Measurements from ENCODE around the gene CHORDC1. TPM values are rescaled to one million over a fixed set of nuclear protein-coding genes. Genes with fewer than 3 reads are reported as not detected.

CHORDC1 gene
- total RNA-seq, 2 donors from 2014 or later: 46.4 to 101 TPM

GRCh38 chr11:90251599-90251998, 28.8 kb upstream of the CHORDC1 start:
- TF ChIP-seq, protein P1, sequence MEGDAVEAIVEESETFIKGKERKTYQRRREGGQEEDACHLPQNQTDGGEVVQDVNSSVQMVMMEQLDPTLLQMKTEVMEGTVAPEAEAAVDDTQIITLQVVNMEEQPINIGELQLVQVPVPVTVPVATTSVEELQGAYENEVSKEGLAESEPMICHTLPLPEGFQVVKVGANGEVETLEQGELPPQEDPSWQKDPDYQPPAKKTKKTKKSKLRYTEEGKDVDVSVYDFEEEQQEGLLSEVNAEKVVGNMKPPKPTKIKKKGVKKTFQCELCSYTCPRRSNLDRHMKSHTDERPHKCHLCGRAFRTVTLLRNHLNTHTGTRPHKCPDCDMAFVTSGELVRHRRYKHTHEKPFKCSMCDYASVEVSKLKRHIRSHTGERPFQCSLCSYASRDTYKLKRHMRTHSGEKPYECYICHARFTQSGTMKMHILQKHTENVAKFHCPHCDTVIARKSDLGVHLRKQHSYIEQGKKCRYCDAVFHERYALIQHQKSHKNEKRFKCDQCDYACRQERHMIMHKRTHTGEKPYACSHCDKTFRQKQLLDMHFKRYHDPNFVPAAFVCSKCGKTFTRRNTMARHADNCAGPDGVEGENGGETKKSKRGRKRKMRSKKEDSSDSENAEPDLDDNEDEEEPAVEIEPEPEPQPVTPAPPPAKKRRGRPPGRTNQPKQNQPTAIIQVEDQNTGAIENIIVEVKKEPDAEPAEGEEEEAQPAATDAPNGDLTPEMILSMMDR (IDR thresholded peaks at IDR 0.05): no peak
- Histone ChIP-seq H3K4me1 (ENCODE audit: control insufficient read depth in 1 of 2, low read depth in 2 of 2) (no peaks in the 10 kb centered on the region), H3K9me3 (no peaks in the 10 kb centered on the region), H3K4me3 (no peak overlapping the region), H3K27me3 (replicated peaks; ENCODE audit: insufficient read depth) (no peaks in the 10 kb centered on the region), H3K27ac (no peak overlapping the region), H3K36me3 (no peaks in the 10 kb centered on the region)
- ATAC-seq (ENCODE audit: insufficient number of reproducible peaks, low FRiP score, low read depth): no peak
- DNase-seq (ENCODE audit: low spot score): no peak

- H3K4me3 ChIP-seq: no peak overlapping the region
- no peak for DNase-seq (ENCODE audit: low spot score)
- no peaks in the 10 kb centered on the region for H3K9me3 ChIP-seq
- no peak for ATAC-seq (ENCODE audit: insufficient number of reproducible peaks, low FRiP score, low read depth)
- H3K36me3 ChIP-seq: no peaks in the 10 kb centered on the region
- no peaks in the 10 kb centered on the region for H3K27me3 ChIP-seq (replicated peaks; ENCODE audit: insufficient read depth)
- no peak overlapping the region for H3K27ac ChIP-seq
- H3K4me1 ChIP-seq (ENCODE audit: control insufficient read depth in 1 of 2, low read depth in 2 of 2): no peaks in the 10 kb centered on the region
- TF ChIP-seq, protein P1 (IDR thresholded peaks at IDR 0.05): no peak
Observed at GRCh38 chr11:90250970-90251369, 28.1 kb upstream of the CHORDC1 start.

DNA sequence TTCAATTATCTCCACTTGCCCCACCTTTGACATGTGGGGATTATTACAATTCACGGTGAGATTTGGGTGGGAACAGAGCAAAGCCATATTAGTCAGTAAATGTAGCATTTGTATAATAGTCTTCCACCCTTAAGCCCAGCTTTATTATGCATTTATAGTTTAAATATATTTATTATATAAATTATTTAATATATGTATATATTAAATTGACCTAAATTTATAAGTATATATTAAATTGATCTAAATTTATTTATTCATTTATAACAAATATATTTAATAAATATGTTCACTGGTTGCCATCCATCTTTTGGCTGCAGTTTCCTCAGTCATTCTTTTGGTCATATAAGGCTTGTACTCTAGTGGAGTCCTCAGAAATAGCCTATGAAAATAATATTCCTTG, 23.6 kb upstream of the CHORDC1 start:
- DNase-seq (ENCODE audit: low spot score) (no peak), ATAC-seq (ENCODE audit: insufficient number of reproducible peaks, low FRiP score, low read depth) (no peak)
- Histone ChIP-seq H3K4me3 (no peak overlapping the region), H3K27ac (no peak overlapping the region), H3K4me1 (ENCODE audit: control insufficient read depth in 1 of 2, low read depth in 2 of 2) (no peaks in the 10 kb centered on the region), H3K9me3 (no peaks in the 10 kb centered on the region), H3K27me3 (replicated peaks; ENCODE audit: insufficient read depth) (no peaks in the 10 kb centered on the region), H3K36me3 (no peaks in the 10 kb centered on the region)
- TF ChIP-seq, protein P1 (IDR thresholded peaks at IDR 0.05): no peak

GRCh38 chr11:90243534-90243933, 20.7 kb upstream of the CHORDC1 start:
- H3K4me3 ChIP-seq: no peak overlapping the region
- TF ChIP-seq, protein P1 (IDR thresholded peaks at IDR 0.05): no peak
- ATAC-seq (ENCODE audit: insufficient number of reproducible peaks, low FRiP score, low read depth): no peak
- DNase-seq (ENCODE audit: low spot score): no peak
- no peaks in the 10 kb centered on the region for H3K36me3 ChIP-seq
- H3K9me3 ChIP-seq: no peaks in the 10 kb centered on the region
- H3K27ac ChIP-seq: no peak overlapping the region
- no peaks in the 10 kb centered on the region for H3K27me3 ChIP-seq (replicated peaks; ENCODE audit: insufficient read depth)
- no peaks in the 10 kb centered on the region for H3K4me1 ChIP-seq (ENCODE audit: control insufficient read depth in 1 of 2, low read depth in 2 of 2)

DNA sequence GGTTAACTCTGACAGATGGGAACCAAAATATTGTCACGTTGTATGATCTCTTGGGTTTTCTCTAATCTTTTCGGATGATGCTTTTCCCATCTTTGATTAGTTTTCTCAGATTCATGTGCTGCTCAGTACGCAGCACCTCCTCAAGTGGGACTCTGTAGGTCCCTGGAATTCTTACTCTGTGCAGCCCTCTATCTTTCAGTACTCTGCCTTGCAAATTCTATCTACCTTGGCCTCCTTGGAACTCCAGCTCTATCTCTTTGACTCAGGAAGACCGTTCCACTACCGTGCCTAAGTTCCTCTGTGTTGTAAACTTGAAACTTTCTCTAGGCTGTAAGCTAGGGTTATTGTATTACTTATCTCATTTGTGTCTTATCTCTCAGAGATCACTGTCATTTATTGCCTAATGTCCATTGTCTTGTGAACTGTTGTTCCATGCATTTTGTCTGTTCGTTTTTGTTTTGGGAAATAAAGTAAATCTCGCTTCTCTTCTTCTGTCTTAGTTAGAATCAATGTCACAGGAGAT, 20.1 kb upstream of the CHORDC1 start:
- Histone ChIP-seq H3K27me3 (replicated peaks; ENCODE audit: insufficient read depth) (no peaks in the 10 kb centered on the region), H3K4me1 (ENCODE audit: control insufficient read depth in 1 of 2, low read depth in 2 of 2) (no peaks in the 10 kb centered on the region), H3K9me3 (no peaks in the 10 kb centered on the region), H3K27ac (no peak overlapping the region), H3K36me3 (no peaks in the 10 kb centered on the region), H3K4me3 (no peak overlapping the region)
- TF ChIP-seq, protein P1 (IDR thresholded peaks at IDR 0.05): no peak
- DNase-seq (ENCODE audit: low spot score) (no peak), ATAC-seq (ENCODE audit: insufficient number of reproducible peaks, low FRiP score, low read depth) (no peak)
